LNCaP clone FGC (cell line): ENCODE data around the gene STARD13.

Source experiments
- DNase-seq: peaks from one replicate; pipeline ENCODE4 v3.0.0-alpha.2; 2011; ENCODE audit warnings: low read depth
- H3K4me3 ChIP-seq: 2 replicates; pipeline ENCODE4 v1.5.1; 2011; ENCODE audit warnings: mild to moderate bottlenecking, low read depth, low read length, control low read depth
- TF ChIP-seq, protein P1 (sequence below): IDR thresholded peaks from 2 replicates; pipeline ENCODE4 v1.5.1; 2012; ENCODE audit warnings: mild to moderate bottlenecking; ENCODE audit not compliant: control insufficient read depth, insufficient read depth; ENCODE audit errors: extremely low read depth

The STARD13 gene

DNA sequence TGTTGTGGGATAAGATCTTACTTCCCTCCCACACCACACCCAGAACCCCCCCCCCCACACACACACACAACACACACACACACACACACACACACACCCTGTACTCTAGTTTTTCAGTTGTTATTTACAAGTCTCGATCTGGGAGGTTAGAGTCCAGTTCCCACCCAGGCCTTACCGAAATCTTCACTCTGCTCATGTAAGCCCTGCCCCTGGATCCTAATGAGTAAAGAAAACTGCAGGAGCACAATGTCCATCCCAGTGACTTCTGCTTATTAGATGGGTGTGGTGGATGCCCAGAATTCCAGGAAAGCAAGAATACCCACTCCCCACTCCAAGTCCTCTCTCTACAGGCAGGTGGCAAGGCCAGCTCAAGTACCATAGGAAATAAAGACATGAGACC, 23.0 kb downstream of the STARD13 start:
- H3K4me3 ChIP-seq: no peak overlapping the region
- TF ChIP-seq, protein P1, sequence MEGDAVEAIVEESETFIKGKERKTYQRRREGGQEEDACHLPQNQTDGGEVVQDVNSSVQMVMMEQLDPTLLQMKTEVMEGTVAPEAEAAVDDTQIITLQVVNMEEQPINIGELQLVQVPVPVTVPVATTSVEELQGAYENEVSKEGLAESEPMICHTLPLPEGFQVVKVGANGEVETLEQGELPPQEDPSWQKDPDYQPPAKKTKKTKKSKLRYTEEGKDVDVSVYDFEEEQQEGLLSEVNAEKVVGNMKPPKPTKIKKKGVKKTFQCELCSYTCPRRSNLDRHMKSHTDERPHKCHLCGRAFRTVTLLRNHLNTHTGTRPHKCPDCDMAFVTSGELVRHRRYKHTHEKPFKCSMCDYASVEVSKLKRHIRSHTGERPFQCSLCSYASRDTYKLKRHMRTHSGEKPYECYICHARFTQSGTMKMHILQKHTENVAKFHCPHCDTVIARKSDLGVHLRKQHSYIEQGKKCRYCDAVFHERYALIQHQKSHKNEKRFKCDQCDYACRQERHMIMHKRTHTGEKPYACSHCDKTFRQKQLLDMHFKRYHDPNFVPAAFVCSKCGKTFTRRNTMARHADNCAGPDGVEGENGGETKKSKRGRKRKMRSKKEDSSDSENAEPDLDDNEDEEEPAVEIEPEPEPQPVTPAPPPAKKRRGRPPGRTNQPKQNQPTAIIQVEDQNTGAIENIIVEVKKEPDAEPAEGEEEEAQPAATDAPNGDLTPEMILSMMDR: no peak
- no peak for DNase-seq

DNA sequence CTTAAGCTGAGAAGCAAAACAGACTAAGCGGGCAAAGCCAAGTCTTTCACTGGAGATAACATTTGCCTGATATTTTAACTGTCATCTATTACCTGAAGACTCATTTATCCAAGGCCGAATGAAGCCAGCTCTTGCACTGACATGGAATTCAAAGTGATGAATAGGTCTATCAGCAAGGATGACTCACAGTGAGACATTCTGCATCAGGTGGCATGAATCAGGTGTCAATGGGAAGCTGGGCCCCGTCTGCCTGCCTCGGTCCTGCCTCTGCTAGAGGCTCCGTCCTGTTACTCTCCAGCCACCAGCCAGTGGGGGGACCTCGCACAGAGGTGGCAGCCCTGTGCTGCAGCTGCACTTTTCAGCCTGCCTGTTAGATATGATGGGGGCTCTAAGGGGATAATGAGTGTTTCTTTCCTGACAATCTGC, 23.5 kb downstream of the STARD13 start:
- TF ChIP-seq, protein P1: no peak
- DNase-seq: no peak
- no peak overlapping the region for H3K4me3 ChIP-seq

DNA sequence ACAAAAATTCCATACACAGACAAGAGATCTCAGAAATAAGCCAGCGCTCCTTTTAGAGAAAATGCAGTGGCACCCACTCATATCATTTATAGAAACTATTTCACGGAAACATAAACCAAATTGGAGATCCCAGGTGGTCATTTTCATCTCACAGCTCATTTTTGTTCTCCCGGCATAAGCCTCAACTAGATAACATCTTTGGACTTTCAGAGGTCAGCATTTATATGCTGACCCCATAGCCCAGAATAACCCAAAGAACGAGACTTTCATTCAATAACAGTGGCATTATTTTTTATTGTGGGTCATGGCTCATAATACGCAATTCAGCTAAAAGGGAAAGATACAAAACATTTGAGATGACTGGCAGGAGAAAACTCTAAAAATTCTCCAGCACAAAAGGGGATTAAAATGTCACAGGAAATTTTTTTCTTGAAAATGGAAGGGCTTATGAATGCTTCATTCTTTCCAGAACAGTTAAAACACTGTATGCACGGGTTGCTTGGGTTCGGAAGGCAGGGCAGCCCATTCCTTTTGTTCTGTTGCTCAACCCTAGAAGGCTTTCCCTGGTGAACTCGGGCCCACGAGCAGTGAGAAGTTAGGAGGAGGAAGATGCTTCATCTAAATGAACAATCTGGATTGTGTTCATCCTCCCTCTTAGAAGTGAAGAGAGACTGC, 24.0 kb downstream of the STARD13 start:
- no peak overlapping the region for H3K4me3 ChIP-seq
- DNase-seq: no peak
- TF ChIP-seq, protein P1: no peak

DNA sequence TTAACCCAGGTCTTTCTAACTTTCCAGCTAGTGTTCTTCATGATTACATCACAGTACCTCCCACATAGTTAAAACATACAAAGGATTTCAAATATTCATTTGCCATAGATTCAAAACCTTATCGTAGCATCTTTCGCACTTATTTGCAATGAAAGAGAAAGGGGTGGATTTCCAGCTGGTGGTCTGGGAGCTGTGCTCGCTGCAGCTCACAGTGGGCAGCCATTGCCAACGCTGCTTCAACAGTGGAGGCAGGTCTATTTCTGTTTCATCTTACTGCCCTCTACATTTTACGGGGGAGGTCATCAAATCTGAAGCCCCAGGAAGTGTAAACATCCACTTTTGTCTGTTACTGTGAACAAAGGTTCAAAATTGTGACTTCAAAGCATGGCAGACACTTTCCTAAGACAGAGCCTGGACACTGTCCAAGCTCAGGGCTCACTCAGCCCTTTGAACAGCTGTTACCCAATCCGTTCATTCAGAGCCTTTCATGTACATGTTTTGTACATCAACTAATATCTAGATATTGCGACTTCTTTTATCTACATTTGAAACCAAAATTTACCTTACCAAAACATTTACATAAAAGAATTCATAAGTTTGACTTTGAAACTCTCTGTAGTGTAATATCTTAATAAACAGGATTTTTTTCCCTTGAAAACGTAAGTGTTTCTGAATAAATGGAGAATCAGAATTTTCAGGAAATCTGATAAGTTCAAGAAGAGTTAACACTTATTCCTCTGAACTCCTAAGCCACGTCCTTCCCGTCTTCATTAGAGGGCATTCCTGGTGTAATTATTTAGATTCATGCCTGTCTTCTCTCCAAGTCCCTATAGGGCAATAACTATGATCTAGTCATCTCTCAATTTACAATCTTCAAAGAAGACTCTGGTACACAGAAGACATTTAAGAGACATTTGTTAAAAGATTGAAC, 25.1 kb downstream of the STARD13 start:
- DNase-seq: no peak
- no peak overlapping the region for H3K4me3 ChIP-seq

DNA sequence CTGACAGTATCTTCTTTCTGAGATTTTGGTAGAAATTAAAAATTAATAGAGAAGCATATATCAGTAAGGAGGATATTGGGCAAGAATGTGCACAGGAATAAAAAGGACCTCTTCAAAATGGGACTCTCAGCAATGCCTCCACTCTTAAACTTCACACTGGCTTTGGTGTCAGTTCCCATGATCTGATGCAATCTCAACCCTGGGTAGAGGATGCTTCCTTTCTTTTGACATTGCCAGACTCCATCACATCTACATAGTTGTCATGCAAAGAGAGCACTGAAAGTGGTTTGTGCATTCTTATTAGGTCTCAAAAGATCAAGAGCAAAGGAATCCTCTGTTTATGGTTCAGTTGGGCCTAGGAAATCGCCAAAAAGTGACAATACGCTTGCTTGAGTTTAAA, 26.3 kb downstream of the STARD13 start:
- TF ChIP-seq, protein P1: no peak
- DNase-seq: no peak
- H3K4me3 ChIP-seq: no peak overlapping the region

More for the DNA sequence above, 25.1 kb downstream of the STARD13 start:
- TF ChIP-seq, protein P1: no peak

DNA sequence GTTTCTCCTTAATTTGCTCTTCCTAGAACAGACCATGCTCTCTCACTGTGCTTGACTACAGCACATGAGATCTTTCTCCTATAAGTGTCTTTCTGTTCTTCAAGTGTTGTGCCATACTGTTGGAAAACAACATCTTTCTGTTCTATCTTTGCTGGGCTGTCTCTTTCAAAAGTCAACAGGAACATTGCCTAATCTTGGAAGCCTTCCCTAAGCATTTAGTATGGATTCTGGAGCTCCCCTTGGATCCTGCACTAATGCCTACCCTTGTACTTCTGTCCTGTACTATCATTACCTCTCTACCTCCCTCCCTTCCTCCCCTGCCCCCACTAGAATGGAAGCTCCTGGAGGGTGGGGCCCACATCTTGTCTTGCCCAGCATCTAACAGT, 26.8 kb downstream of the STARD13 start:
- TF ChIP-seq, protein P1: no peak
- DNase-seq: no peak
- no peak overlapping the region for H3K4me3 ChIP-seq
